Measurements from ENCODE around the gene ANKRD29.

The ANKRD29 gene

DNA sequence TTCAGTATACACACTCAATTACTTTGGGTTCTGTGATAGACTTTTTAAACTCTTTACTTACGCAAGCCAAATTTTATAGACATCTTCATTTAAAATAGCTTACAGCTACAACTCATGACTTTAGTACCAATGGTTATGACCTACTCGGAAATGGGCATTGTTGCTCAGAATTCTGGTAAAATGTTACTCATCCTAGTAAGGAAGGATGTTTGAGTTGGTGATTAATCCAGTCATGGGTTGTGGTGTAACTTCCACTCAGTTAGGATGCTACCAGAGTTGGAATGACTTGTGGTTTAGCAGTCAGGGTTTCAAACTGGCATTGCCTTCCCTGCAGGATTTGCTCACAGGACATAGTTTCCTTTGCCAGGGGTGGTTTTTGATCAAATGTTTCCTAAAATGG lies 69.0 kb downstream of the ANKRD29 start:
- CTCF ChIA-PET: interaction anchor here (1.4 kb wide), 1 partner anchor 13 kb away, joined by 4 read pairs; no protein-coding TSS in a partner anchor
- H3K27ac ChIP-seq (ENCODE audit: insufficient read depth in 1 of 2, low read depth in 1 of 2, low read length in 2 of 2, poor library complexity in 1 of 2, severe bottlenecking in 2 of 2): no peak overlapping the region

DNA sequence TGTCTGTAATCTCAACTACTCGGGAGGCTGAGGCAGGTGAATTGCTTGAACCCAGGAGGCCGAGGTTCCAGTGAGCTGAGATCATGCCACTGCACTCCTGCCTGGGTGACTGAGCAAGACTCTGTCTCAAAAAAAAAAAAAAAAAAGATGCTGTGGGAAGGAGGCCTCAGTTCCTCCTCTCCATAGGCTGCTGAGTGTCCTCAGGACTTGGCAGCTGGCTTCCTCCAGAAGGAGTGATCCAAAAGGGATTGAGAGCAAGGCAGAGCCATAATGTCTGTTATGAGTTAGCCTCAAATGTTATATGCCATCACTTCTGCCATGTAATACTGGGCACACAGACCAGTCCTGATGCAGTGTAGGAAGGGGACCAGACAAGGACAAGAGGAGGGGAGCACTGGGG lies 69.8 kb downstream of the ANKRD29 start:
- Histone ChIP-seq H3K36me3 (ENCODE audit: control insufficient read depth in 4 of 4, insufficient read depth in 4 of 4, low read length in 3 of 4) (no peaks in the 10 kb centered on the region), H3K27ac (ENCODE audit: insufficient read depth in 1 of 2, low read depth in 1 of 2, low read length in 2 of 2, poor library complexity in 1 of 2, severe bottlenecking in 2 of 2) (no peak overlapping the region), H3K9me3 (ENCODE audit: control extremely low read depth in 1 of 5, control insufficient read depth in 4 of 5, insufficient read depth in 2 of 5, low read depth in 1 of 5, low read length in 4 of 5) (no peaks in the 10 kb centered on the region), H3K4me3 (ENCODE audit: control insufficient read depth in 1 of 7, extremely low read depth in 1 of 7, insufficient read depth in 4 of 7, low read depth in 2 of 7, low read length in 6 of 7) (no peak overlapping the region), H3K27me3 (replicated peaks in 2 of 5; ENCODE audit: control insufficient read depth in 4 of 5, insufficient read depth in 5 of 5, low read length in 4 of 5) (peaks cover 0 to 2% (median 0%) of the 10 kb centered on the region in 5 experiments), H3K4me1 (ENCODE audit: control extremely low read depth in 1 of 4, control insufficient read depth in 4 of 4, insufficient read depth in 4 of 4, low read length in 3 of 4) (peaks cover 0 to 4% (median 0%) of the 10 kb centered on the region in 4 experiments)
- no peak for DNase-seq
- POLR2A ChIA-PET: no interaction called here
- 100% methylated on average over 1 of the region's 2 CpGs for WGBS (ENCODE audit: insufficient coverage)
- CTCF ChIA-PET: no interaction called here

More for the DNA sequence above, 69.0 kb downstream of the ANKRD29 start:
- Histone ChIP-seq H3K4me1 (ENCODE audit: control extremely low read depth in 1 of 4, control insufficient read depth in 4 of 4, insufficient read depth in 4 of 4, low read length in 3 of 4) (peaks cover 0 to 4% (median 0%) of the 10 kb centered on the region in 4 experiments), H3K36me3 (ENCODE audit: control insufficient read depth in 4 of 4, insufficient read depth in 4 of 4, low read length in 3 of 4) (no peaks in the 10 kb centered on the region), H3K9me3 (ENCODE audit: control extremely low read depth in 1 of 5, control insufficient read depth in 4 of 5, insufficient read depth in 2 of 5, low read depth in 1 of 5, low read length in 4 of 5) (no peaks in the 10 kb centered on the region), H3K4me3 (ENCODE audit: control insufficient read depth in 1 of 7, extremely low read depth in 1 of 7, insufficient read depth in 4 of 7, low read depth in 2 of 7, low read length in 6 of 7) (no peak overlapping the region), H3K27me3 (replicated peaks in 2 of 5; ENCODE audit: control insufficient read depth in 4 of 5, insufficient read depth in 5 of 5, low read length in 4 of 5) (no peaks in the 10 kb centered on the region)
- DNase-seq: peak in 2 of 3 donors; percentile 24 to 36
- WGBS (ENCODE audit: insufficient coverage): 100% methylated on average over 1 of the region's 2 CpGs
- POLR2A ChIA-PET: no interaction called here

DNA sequence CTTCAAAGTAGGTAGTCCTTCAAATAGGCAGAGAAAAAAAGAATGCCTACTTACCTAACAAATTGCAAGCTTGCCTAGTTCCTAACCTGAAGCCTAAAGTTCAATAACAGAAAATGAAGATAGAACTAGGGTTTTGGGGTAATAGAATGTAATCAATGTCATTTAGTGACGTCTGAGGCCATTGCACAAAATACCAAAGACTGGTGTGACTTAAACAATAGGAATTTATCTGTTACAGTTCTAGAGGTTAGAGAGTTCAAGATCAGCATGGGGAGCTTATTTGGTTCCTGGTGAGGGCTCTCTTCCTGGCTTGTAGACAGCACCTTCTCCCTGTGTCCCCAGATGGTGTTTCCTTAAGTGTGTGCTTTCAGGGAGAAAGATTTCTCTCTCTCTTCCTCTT lies 71.7 kb downstream of the ANKRD29 start:
- Histone ChIP-seq H3K4me1 (ENCODE audit: control extremely low read depth in 1 of 4, control insufficient read depth in 4 of 4, insufficient read depth in 4 of 4, low read length in 3 of 4) (peaks cover 0 to 10% (median 3%) of the 10 kb centered on the region in 4 experiments), H3K9me3 (ENCODE audit: control extremely low read depth in 1 of 5, control insufficient read depth in 4 of 5, insufficient read depth in 2 of 5, low read depth in 1 of 5, low read length in 4 of 5) (no peaks in the 10 kb centered on the region), H3K4me3 (ENCODE audit: control insufficient read depth in 1 of 7, extremely low read depth in 1 of 7, insufficient read depth in 4 of 7, low read depth in 2 of 7, low read length in 6 of 7) (no peak overlapping the region), H3K27me3 (replicated peaks in 2 of 5; ENCODE audit: control insufficient read depth in 4 of 5, insufficient read depth in 5 of 5, low read length in 4 of 5) (peaks cover 0 to 2% (median 0%) of the 10 kb centered on the region in 5 experiments), H3K27ac (ENCODE audit: insufficient read depth in 1 of 2, low read depth in 1 of 2, low read length in 2 of 2, poor library complexity in 1 of 2, severe bottlenecking in 2 of 2) (no peak overlapping the region), H3K36me3 (ENCODE audit: control insufficient read depth in 4 of 4, insufficient read depth in 4 of 4, low read length in 3 of 4) (no peaks in the 10 kb centered on the region)
- ChIA-PET CTCF (interaction anchor here (0.8 to 2.0 kb wide), 3 partner anchors 24 to 76 kb away, joined by 4 to 5 read pairs (median 5); no protein-coding TSS in a partner anchor), POLR2A (no interaction called here)
- no peak for DNase-seq
- WGBS (ENCODE audit: insufficient coverage): 57% methylated on average over 1 of the region's 1 CpG

DNA sequence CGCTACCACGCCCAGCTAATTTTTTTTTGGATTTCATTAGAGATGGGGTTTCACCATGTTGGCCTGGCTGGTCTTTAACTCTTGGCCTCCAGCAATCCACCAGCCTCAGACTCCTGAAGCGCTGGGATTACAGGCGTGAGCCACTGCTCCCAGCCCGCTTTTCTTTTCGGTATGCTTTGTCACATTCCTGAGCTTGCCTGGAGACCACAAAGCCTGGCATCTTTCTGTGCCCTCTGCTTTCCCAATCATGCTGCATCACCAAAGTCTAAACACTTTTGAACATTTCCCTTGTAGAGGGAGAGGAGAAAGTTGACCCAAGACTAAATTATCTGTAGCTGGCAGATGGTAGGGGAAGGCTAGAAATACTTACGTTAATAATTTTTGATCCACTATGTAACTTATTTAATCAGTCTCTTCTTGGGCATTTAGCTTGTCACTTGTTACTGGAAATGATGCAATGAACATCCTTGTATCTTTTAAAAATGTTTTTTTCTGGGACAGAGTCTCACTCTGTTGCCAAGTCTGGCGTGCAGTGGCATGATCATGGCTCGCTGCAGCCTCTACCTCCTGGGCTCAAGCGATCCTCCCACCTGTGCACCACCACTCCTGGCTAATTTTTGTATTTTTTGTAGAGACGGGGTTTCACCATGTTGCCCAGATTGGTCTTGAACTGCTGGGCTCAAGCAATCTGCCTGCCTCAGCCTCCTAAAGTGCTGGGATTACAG lies 73.7 kb downstream of the ANKRD29 start:
- no peaks in the 10 kb centered on the region for H3K9me3 ChIP-seq (ENCODE audit: control extremely low read depth in 1 of 5, control insufficient read depth in 4 of 5, insufficient read depth in 2 of 5, low read depth in 1 of 5, low read length in 4 of 5)
- peaks cover 7 to 24% (median 15%) of the 10 kb centered on the region in 4 experiments for H3K4me1 ChIP-seq (ENCODE audit: control extremely low read depth in 1 of 4, control insufficient read depth in 4 of 4, insufficient read depth in 4 of 4, low read length in 3 of 4)
- H3K27ac ChIP-seq (ENCODE audit: insufficient read depth in 1 of 2, low read depth in 1 of 2, low read length in 2 of 2, poor library complexity in 1 of 2, severe bottlenecking in 2 of 2): no peak overlapping the region
- 100% methylated on average over 6 of the region's 11 CpGs for WGBS (ENCODE audit: insufficient coverage)
- H3K36me3 ChIP-seq (ENCODE audit: control insufficient read depth in 4 of 4, insufficient read depth in 4 of 4, low read length in 3 of 4): no peaks in the 10 kb centered on the region
- peaks cover 0 to 2% (median 0%) of the 10 kb centered on the region in 5 experiments for H3K27me3 ChIP-seq (replicated peaks in 2 of 5; ENCODE audit: control insufficient read depth in 4 of 5, insufficient read depth in 5 of 5, low read length in 4 of 5)
- ChIA-PET POLR2A (no interaction called here), CTCF (interaction anchor here (0.9 to 3.7 kb wide), 10 partner anchors 8 to 100 kb away, joined by 3 to 23 read pairs (median 3); no protein-coding TSS in a partner anchor)
- DNase-seq: no peak
- no peak overlapping the region for H3K4me3 ChIP-seq (ENCODE audit: control insufficient read depth in 1 of 7, extremely low read depth in 1 of 7, insufficient read depth in 4 of 7, low read depth in 2 of 7, low read length in 6 of 7)

DNA sequence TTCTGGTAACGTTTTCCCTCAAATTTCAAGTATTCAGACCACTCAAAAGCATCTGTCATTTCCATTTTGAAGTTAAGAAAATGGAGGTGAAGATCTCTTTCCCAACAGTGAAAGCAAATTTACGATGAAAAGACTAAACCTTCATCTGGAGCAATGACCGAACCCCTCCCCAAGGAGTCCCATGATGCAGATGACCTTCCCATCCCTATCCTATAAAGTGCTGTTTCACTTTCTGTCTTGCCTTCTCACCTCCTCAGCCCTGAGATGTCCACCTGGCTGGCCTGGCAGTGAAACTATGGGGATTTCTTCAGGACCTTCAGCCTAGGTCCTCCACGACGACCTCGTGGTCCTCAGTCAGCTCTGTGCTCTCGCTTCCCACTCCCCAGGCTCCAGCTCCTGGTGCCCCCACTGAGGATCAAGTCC lies 75.5 kb downstream of the ANKRD29 start:
- H3K4me3 ChIP-seq (ENCODE audit: control insufficient read depth in 1 of 7, extremely low read depth in 1 of 7, insufficient read depth in 4 of 7, low read depth in 2 of 7, low read length in 6 of 7): peak overlapping the region in 6 of 7 experiments; percentile 46 to 94 (median 88)
- 45% methylated on average over 6 of the region's 7 CpGs for WGBS (ENCODE audit: insufficient coverage)
- POLR2A ChIA-PET: interaction anchor here (0.7 kb wide), 1 partner anchor 112 kb away, joined by 3 read pairs; no protein-coding TSS in a partner anchor

DNA sequence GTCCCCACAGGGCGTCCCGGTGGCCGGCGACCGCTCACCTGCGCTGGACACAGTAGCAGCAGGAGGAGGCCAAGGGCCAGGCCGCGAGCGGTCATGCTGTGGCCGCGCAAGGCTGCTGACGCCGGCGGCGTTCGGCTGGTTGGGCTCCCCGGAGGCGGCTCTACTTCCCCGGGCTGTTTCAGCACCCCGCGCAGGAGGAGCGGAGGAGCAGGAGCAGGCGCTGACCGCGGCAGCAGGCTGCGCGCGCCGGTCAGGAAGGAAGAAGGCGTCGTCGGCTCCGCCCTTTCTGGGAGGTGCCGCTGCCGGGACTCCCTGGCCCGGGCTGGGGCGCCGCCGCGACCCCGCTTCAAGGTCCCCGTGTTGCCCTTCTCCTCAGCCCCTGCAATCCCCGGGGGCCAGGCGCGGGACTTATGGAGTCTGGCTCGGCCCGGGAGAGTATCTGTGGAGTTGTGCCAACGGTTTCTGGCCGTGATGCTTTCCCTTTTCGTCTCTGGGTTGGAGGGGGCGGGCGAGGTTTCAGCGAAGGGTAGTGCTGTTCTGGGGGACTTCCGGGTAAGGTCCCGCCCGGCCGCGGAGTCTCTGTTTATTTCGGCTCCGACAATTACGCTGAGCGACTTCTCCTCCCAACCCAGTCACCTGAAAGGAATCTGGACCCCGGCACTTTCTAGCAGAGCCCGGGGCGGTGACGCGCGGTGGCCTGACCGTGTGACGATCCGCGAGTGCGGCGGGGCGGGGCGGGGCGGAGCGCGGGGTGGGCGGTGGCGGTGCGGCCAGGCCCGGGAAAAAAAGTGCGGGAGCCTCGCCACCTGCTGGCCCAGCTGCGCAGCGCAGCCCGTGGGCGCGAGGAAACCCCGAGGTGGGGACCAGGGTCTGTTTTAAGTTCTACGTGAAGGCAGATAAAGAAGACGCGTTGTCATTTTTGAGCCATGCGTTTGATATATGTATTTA lies 76.2 kb downstream of the ANKRD29 start, which contains the start of gene NPC1:
TSS of gene NPC1 (minus strand) at position 258 of the 948 bp plus-strand sequence. CDS start at position 95, 163 bp downstream.
- H3K36me3 ChIP-seq (ENCODE audit: control insufficient read depth in 4 of 4, insufficient read depth in 4 of 4, low read length in 3 of 4): peaks cover 0 to 3% (median 0%) of the 10 kb centered on the region in 4 experiments
- ChIA-PET CTCF (interaction anchor here (0.7 to 3.7 kb wide), 12 partner anchors 16 to 240 kb away, joined by 3 to 23 read pairs (median 3); no protein-coding TSS in a partner anchor), POLR2A (interaction anchor here (0.7 kb wide), 1 partner anchor 113 kb away, joined by 3 read pairs; no protein-coding TSS in a partner anchor)
- H3K27me3 ChIP-seq (replicated peaks in 2 of 5; ENCODE audit: control insufficient read depth in 4 of 5, insufficient read depth in 5 of 5, low read length in 4 of 5): peaks cover 0 to 2% (median 0%) of the 10 kb centered on the region in 5 experiments
- peaks cover 7 to 20% (median 15%) of the 10 kb centered on the region in 4 experiments for H3K4me1 ChIP-seq (ENCODE audit: control extremely low read depth in 1 of 4, control insufficient read depth in 4 of 4, insufficient read depth in 4 of 4, low read length in 3 of 4)
- DNase-seq: peak; percentile 89 to 94 (median 93)
- H3K4me3 ChIP-seq (ENCODE audit: control insufficient read depth in 1 of 7, extremely low read depth in 1 of 7, insufficient read depth in 4 of 7, low read depth in 2 of 7, low read length in 6 of 7): peak within 1 kb of the TSS; percentile 84 to 94 (median 91)
- H3K9me3 ChIP-seq (ENCODE audit: control extremely low read depth in 1 of 5, control insufficient read depth in 4 of 5, insufficient read depth in 2 of 5, low read depth in 1 of 5, low read length in 4 of 5): no peaks in the 10 kb centered on the region
- peak within 1 kb of the TSS; percentile 95 to 98 for H3K27ac ChIP-seq (ENCODE audit: insufficient read depth in 1 of 2, low read depth in 1 of 2, low read length in 2 of 2, poor library complexity in 1 of 2, severe bottlenecking in 2 of 2)
- 0% methylated on average over 75 of the region's 95 CpGs for WGBS (ENCODE audit: insufficient coverage)

More for the DNA sequence above, 75.5 kb downstream of the ANKRD29 start:
- peaks cover 0 to 2% (median 0%) of the 10 kb centered on the region in 5 experiments for H3K27me3 ChIP-seq (replicated peaks in 2 of 5; ENCODE audit: control insufficient read depth in 4 of 5, insufficient read depth in 5 of 5, low read length in 4 of 5)
- peaks cover 0 to under 1% (median 0%) of the 10 kb centered on the region in 4 experiments for H3K36me3 ChIP-seq (ENCODE audit: control insufficient read depth in 4 of 4, insufficient read depth in 4 of 4, low read length in 3 of 4)
- H3K27ac ChIP-seq (ENCODE audit: insufficient read depth in 1 of 2, low read depth in 1 of 2, low read length in 2 of 2, poor library complexity in 1 of 2, severe bottlenecking in 2 of 2): no peak overlapping the region
- H3K4me1 ChIP-seq (ENCODE audit: control extremely low read depth in 1 of 4, control insufficient read depth in 4 of 4, insufficient read depth in 4 of 4, low read length in 3 of 4): peaks cover 7 to 20% (median 15%) of the 10 kb centered on the region in 4 experiments
- no peak for DNase-seq
- H3K9me3 ChIP-seq (ENCODE audit: control extremely low read depth in 1 of 5, control insufficient read depth in 4 of 5, insufficient read depth in 2 of 5, low read depth in 1 of 5, low read length in 4 of 5): no peaks in the 10 kb centered on the region
- CTCF ChIA-PET: interaction anchor here (1.6 to 3.7 kb wide), 5 partner anchors 16 to 225 kb away, joined by 3 to 23 read pairs (median 7); no protein-coding TSS in a partner anchor
